Tibial nerve (tissue), 4 donors: ENCODE data around the gene PUSL1.

Experiments used
- CTCF ChIP-seq, 5 experiments: fragments of 200-600 bp in 3 of 5; fragments of 450-650 bp in 2 of 5; sonication (generic) in 3 of 5; IDR thresholded peaks; one replicate each; pipeline ENCODE4 v1.5.1; 2016 to 2019; ENCODE audit warnings: antibody characterized with exemption in 5 of 5, mild to moderate bottlenecking in 3 of 5, moderate library complexity in 2 of 5
- EP300 ChIP-seq, 2 donors: sonication (generic); formaldehyde crosslinking; IDR thresholded peaks; one replicate each; pipeline ENCODE4 v1.6.1; 2017; ENCODE audit warnings: antibody characterized with exemption in 2 of 2, mild to moderate bottlenecking in 1 of 2

- no peak for TF ChIP-seq CTCF (IDR thresholded peaks at IDR 0.05)
- no peak for TF ChIP-seq EP300 (IDR thresholded peaks at IDR 0.05)
These were observed 14.0 kb downstream of the PUSL1 start for GRCh38 chr1:1322418-1322817.
